NB4 (cell line): ENCODE data around the gene RAD51B.

Source experiments
- MYC ChIP-seq: IDR thresholded peaks from 2 replicates; pipeline ENCODE4 v1.6.1; 2011; ENCODE audit warnings: low read depth, low read length
- POLR2A ChIP-seq: IDR thresholded peaks from 2 replicates; pipeline ENCODE4 v1.6.1; 2011; ENCODE audit warnings: mild to moderate bottlenecking; ENCODE audit not compliant: insufficient read length; ENCODE audit errors: extremely low read depth
- TF ChIP-seq, protein P1 (sequence below): IDR thresholded peaks from one replicate; pipeline ENCODE4 v1.5.1; 2012; ENCODE audit warnings: low read depth, low read length
- TF ChIP-seq, protein P2 (sequence below): IDR thresholded peaks from 2 replicates; pipeline ENCODE4 v1.6.1; 2011; ENCODE audit warnings: low read depth, low read length

DNA sequence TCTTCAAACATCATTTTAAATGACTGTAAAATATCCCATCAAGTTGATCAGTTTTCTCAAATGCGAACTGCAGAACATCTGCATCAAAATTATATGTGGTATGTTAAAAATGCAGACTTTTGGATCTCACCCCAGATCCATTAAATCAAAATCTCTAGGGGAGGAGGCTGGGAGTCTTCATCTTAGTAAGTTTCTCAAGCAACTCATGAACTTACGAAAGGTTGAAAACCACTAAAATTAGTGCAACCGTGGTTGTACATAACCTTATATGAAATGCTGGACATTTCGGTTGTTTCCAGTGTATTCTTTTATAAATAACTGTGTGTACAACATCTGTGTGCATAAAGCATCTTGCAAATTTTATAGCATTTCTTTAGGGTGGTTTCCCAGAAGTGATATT, 934.1 kb downstream of the RAD51B start:
- TF ChIP-seq MYC (no peak), POLR2A (no peak)
- TF ChIP-seq, protein P1, sequence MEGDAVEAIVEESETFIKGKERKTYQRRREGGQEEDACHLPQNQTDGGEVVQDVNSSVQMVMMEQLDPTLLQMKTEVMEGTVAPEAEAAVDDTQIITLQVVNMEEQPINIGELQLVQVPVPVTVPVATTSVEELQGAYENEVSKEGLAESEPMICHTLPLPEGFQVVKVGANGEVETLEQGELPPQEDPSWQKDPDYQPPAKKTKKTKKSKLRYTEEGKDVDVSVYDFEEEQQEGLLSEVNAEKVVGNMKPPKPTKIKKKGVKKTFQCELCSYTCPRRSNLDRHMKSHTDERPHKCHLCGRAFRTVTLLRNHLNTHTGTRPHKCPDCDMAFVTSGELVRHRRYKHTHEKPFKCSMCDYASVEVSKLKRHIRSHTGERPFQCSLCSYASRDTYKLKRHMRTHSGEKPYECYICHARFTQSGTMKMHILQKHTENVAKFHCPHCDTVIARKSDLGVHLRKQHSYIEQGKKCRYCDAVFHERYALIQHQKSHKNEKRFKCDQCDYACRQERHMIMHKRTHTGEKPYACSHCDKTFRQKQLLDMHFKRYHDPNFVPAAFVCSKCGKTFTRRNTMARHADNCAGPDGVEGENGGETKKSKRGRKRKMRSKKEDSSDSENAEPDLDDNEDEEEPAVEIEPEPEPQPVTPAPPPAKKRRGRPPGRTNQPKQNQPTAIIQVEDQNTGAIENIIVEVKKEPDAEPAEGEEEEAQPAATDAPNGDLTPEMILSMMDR: no peak
- TF ChIP-seq, protein P2, sequence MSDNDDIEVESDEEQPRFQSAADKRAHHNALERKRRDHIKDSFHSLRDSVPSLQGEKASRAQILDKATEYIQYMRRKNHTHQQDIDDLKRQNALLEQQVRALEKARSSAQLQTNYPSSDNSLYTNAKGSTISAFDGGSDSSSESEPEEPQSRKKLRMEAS: no peak
